Limb (tissue), 2 donors: ENCODE results near the gene KIF24.
"Not testable (repeated sequence)": the region's sequence is repeated elsewhere in the genome, so short reads cannot be mapped to it uniquely, and the experiment has no call there.

Experiments used
- DNase-seq, 2 donors: peaks; one replicate each; pipeline ENCODE4 v3.0.0-alpha.2; 2016; ENCODE audit errors: extremely low spot score in 2 of 2

Gene KIF24

GRCh38 chr9:34326690-34327089 is 2.4 kb downstream of the KIF24 start:
- DNase-seq, result no peak

DNA sequence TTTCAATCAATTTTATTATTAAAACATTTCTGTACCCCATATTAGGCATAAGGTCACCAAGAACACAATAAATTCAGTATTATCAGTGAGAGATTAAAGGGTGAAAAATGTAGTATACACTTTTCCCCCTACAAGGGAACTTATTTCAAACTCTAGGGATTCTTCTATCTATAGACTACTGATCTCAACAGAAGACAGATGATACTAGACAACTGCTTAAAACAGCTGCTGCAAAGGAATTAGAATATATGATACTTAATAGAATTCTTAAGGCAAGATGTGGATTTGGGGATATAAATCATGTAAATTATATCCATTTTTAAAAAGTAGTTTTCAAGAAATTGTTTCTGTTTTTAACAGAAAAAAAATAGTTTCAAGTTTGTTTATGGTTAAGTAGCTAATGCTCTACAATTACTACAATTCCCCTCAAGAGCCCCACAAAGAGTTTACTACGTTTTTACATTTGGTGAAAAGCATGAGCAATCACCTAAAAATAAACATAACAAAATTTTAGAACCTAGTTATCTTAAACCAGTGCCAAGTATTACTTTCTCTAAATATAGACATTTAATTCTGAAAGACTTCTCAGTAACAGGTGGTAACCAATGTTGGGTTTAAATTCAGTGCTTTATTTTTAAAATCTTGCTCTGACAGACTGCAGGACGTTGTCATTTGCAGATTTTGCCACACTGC is 6.0 kb downstream of the KIF24 start:
- no peak for DNase-seq

DNA sequence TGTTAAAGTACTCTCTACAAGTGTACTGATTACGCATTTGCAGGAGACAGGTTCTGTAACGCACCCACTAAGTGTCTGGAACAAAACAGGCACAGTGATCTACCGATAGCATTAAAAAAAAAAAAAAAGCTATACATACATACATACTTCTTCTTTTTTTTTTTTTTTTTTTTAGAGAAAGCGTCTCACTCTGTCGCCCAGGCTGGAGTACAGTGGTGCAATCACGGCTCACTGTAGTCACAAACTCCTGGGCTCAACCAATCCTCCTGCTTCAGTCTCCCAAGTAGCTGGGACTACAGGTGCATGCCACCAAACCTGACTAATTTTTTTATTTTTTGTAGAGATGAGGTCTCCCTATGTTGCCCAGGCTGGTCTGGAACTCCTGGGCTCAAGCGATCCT is 7.6 kb downstream of the KIF24 start:
- no peak for DNase-seq

DNA sequence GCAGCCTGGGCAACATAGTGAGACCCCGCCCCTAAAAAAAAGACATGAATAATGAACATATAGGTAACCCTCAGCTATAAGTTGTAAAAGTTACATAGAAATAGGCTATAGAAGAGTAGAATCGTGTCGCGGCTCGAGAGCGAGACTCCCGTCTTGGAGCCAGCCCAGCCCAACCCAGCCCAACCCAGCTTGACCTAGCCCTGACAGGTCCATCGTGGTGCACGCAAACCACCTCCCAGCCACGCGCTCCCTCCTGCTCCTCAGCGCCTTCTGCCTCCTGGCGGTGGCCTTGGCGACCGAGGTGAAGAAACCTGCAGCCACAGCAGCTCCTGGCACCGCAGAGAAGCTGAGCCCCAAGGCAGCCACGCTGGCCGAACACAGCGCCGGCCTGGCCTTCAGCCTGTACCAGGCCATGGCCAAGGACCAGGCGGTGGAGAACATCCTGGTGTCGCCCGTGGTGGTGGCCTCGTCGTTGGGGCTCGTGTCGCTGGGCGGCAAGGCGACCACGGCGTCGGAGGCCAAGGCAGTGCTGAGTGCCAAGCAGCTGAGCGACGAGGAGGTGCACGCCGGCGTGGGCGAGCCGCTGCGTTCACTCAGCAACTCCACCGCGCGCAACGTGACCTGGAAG is 10.8 kb downstream of the KIF24 start:
- DNase-seq, result no peak

- DNase-seq, result no peak
These were observed 11.6 kb downstream of the KIF24 start for GRCh38 chr9:34317436-34317835.

GRCh38 chr9:34311499-34312185 is 17.4 kb downstream of the KIF24 start:
- DNase-seq, result no peak

DNA sequence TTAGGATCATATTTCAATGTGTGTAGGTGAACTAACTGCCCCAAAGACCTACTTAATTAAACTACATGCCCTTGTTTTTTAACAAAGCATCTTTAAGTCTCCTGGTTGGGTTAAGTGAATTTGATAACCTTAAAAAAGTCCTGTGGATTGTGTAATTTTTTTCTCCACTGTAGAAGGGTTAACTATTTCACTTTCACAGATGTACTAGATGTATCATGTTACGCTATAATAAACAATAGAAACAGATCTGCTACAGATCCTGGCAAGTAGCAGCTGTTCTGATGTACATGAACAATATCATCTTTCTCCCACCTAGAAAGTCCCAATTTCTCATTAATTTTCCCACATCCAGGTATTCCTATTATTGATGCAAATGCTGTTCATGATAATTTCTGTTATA is 18.9 kb downstream of the KIF24 start:
- no peak for DNase-seq

- not testable (repeated sequence) for DNase-seq
These were observed 20.8 kb downstream of the KIF24 start for GRCh38 chr9:34308316-34308715.

DNA sequence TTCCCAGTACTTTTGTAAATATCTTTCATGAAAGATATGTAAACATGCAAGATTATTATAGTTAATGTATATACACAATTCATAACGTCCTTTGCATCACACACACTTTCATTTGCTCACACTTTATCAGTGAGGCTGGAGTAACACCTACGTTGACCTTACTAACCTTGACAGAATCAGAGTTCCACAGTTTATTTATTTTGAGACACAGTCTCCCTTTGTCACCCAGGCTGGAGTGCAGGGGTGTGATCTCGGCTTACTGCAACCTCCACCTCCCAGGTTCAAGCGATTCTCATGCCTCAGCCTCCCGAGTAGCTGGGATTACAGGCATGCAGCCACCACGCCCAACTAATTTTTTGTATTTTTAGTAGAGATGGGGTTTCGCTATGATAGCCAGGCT is 28.0 kb downstream of the KIF24 start:
- not testable (repeated sequence) for DNase-seq

GRCh38 chr9:34292552-34292951 is 36.5 kb downstream of the KIF24 start:
- no peak for DNase-seq

- no peak for DNase-seq
These were observed 37.6 kb downstream of the KIF24 start for GRCh38 chr9:34291423-34291822.

- no peak for DNase-seq
These were observed 38.0 kb downstream of the KIF24 start for GRCh38 chr9:34291023-34291422.

GRCh38 chr9:34289159-34289558 is 39.9 kb downstream of the KIF24 start:
- DNase-seq, result no peak

GRCh38 chr9:34282096-34282495 is 47.0 kb downstream of the KIF24 start:
- DNase-seq, result no peak

DNA sequence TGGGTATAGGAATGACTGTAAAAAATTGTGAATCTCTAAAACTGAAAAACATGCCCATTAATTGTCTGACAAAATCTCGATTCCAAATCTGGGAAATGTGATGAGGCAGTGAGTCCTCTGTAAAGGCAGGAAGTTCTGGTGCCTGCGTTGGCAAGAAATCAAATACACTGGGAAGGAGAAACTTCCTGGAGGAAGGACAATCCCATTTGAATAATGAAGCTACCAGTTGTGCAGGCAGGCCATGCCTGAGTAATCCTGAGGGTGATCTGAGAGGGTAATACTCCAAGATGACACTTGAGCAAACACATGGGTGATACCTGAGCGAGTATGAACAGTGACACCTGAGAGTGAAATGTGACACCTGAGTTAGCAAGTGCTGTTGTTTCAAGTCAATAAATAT is 49.7 kb downstream of the KIF24 start:
- no peak for DNase-seq
